Nephron (organoid): ENCODE results near the gene CNTN6.
"Not testable (repeated sequence)": the region's sequence is repeated elsewhere in the genome, so short reads cannot be mapped to it uniquely, and the experiment has no call there.

Experiments
- H3K27ac Mint-ChIP-seq, 3 experiments: 2 replicates each; pipeline ENCODE4 v1.8.0; 2020; ENCODE audit warnings: mixed read lengths in 3 of 3, mild to moderate bottlenecking in 2 of 3, moderate library complexity in 1 of 3
- H3K27me3 Mint-ChIP-seq: 2 replicates; pipeline ENCODE4 v1.8.0; 2021; ENCODE audit warnings: low read depth, mild to moderate bottlenecking, moderate library complexity, mixed read lengths
- H3K36me3 Mint-ChIP-seq: 2 replicates; pipeline ENCODE4 v1.8.0; 2020; ENCODE audit warnings: low read depth, mixed read lengths
- H3K4me1 Mint-ChIP-seq: 2 replicates; pipeline ENCODE4 v1.8.0; 2020; ENCODE audit warnings: mixed read lengths
- H3K4me3 Mint-ChIP-seq, 3 experiments: 2 replicates each; pipeline ENCODE4 v1.8.0; 2020; ENCODE audit warnings: mild to moderate bottlenecking in 3 of 3, mixed read lengths in 3 of 3, moderate library complexity in 2 of 3
- H3K9me3 Mint-ChIP-seq: 2 replicates; pipeline ENCODE4 v1.8.0; 2020; ENCODE audit warnings: mixed read lengths
- TF ChIP-seq, protein P1 (sequence below), 3 experiments: fragments of 200-600 bp; sonication (generic); IDR thresholded peaks; one replicate each; pipeline ENCODE4 v1.5.0; 2021; ENCODE audit warnings: antibody characterized with exemption in 3 of 3; ENCODE audit not compliant: unreplicated experiment in 3 of 3

Gene CNTN6

DNA sequence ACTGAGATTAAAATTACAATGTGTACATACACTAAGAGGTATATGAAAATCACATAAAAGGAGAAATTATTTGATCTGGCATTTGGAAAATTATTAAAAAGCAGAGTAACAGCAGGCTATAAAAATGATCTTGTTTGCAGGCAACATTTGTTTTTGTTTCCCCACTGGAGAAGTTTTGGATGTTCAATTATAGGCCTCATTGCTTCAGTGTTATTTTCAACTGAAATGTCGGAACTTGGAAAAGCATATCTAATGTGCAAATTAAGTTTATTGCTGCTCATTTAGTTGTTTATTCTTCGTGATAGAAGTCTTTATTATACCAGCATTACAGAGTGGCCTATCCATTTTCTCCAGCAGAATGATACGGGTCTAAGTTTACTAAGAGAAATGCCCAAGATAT lies 263.3 kb downstream of the CNTN6 start:
- Mint-ChIP-seq H3K4me3 (no peak overlapping the region), H3K27ac (no peak overlapping the region), H3K9me3 (no peaks in the 10 kb centered on the region), H3K4me1 (no peaks in the 10 kb centered on the region), H3K27me3 (no peaks in the 10 kb centered on the region), H3K36me3 (no peaks in the 10 kb centered on the region)
- TF ChIP-seq, protein P1, sequence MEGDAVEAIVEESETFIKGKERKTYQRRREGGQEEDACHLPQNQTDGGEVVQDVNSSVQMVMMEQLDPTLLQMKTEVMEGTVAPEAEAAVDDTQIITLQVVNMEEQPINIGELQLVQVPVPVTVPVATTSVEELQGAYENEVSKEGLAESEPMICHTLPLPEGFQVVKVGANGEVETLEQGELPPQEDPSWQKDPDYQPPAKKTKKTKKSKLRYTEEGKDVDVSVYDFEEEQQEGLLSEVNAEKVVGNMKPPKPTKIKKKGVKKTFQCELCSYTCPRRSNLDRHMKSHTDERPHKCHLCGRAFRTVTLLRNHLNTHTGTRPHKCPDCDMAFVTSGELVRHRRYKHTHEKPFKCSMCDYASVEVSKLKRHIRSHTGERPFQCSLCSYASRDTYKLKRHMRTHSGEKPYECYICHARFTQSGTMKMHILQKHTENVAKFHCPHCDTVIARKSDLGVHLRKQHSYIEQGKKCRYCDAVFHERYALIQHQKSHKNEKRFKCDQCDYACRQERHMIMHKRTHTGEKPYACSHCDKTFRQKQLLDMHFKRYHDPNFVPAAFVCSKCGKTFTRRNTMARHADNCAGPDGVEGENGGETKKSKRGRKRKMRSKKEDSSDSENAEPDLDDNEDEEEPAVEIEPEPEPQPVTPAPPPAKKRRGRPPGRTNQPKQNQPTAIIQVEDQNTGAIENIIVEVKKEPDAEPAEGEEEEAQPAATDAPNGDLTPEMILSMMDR (IDR thresholded peaks at IDR 0.05; ENCODE audit: unreplicated experiment in 3 of 3): no peak

DNA sequence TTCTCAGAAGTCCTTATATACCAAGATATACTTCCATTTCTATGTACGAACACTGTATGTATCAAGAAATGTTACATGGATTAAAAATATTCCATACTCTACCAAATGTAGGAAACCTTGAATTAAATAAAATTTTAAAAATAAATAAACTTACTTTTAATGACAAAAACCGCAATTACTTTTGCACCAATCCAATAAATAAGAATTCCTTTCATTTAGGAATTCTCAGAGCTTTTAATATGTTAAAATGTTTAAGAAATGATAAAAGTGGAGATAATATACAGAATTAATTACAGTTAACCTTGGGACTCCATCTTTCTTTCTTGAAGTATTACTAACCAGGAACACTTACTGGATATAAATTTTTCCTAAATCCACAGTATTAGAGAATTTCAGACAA lies 272.7 kb downstream of the CNTN6 start:
- Mint-ChIP-seq H3K27ac (no peak overlapping the region), H3K9me3 (no peaks in the 10 kb centered on the region), H3K27me3 (no peaks in the 10 kb centered on the region), H3K4me1 (no peaks in the 10 kb centered on the region), H3K36me3 (no peaks in the 10 kb centered on the region), H3K4me3 (no peak overlapping the region)
- TF ChIP-seq, protein P1 (IDR thresholded peaks at IDR 0.05; ENCODE audit: unreplicated experiment in 3 of 3): no peak

DNA sequence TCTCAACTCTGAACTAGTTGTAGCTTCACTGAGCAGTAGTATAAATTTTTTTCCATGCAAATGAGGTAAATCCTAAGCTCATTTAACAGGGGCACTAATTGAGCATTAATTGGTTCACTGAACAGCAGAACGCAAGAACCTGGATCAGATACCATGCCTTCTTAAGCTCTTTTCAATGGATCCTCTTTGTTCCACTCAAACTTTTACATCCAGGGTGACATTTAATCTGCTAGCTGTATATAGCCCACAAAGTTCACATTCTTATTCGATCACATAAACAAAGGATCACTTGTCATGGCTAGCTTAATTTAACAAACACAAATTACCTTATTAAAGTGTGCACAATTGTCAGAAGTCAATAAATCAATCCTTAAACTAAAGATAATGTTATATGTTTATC lies 281.6 kb downstream of the CNTN6 start:
- no peaks in the 10 kb centered on the region for H3K9me3 Mint-ChIP-seq
- no peaks in the 10 kb centered on the region for H3K27me3 Mint-ChIP-seq
- H3K36me3 Mint-ChIP-seq: no peaks in the 10 kb centered on the region
- H3K4me1 Mint-ChIP-seq: peaks cover 5% of the 10 kb centered on the region
- H3K27ac Mint-ChIP-seq: no peak overlapping the region
- TF ChIP-seq, protein P1 (IDR thresholded peaks at IDR 0.05; ENCODE audit: unreplicated experiment in 3 of 3): no peak
- no peak overlapping the region for H3K4me3 Mint-ChIP-seq

DNA sequence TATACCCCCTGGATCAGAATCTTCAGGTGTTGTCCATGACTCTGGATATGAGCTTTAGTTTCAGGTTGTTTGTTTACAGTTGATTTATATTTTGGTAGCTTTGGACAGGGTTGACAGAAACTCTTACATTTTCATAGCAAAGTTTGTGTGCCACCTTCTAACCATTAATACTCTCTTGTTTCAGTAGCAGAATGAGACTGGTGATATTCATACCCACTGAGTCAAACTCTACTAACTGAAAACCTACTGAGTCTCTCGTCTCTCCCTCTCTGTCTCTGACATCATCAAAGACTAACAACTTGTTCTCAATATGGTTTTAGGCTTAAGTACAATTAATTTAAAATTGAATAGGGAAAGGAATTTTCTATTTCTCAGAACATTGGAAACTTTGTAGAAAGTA lies 282.3 kb downstream of the CNTN6 start:
- Mint-ChIP-seq H3K27ac (no peak overlapping the region), H3K36me3 (no peaks in the 10 kb centered on the region), H3K4me1 (peaks cover 5% of the 10 kb centered on the region), H3K27me3 (no peaks in the 10 kb centered on the region), H3K4me3 (no peak overlapping the region), H3K9me3 (no peaks in the 10 kb centered on the region)
- TF ChIP-seq, protein P1 (IDR thresholded peaks at IDR 0.05; ENCODE audit: unreplicated experiment in 3 of 3): no peak

DNA sequence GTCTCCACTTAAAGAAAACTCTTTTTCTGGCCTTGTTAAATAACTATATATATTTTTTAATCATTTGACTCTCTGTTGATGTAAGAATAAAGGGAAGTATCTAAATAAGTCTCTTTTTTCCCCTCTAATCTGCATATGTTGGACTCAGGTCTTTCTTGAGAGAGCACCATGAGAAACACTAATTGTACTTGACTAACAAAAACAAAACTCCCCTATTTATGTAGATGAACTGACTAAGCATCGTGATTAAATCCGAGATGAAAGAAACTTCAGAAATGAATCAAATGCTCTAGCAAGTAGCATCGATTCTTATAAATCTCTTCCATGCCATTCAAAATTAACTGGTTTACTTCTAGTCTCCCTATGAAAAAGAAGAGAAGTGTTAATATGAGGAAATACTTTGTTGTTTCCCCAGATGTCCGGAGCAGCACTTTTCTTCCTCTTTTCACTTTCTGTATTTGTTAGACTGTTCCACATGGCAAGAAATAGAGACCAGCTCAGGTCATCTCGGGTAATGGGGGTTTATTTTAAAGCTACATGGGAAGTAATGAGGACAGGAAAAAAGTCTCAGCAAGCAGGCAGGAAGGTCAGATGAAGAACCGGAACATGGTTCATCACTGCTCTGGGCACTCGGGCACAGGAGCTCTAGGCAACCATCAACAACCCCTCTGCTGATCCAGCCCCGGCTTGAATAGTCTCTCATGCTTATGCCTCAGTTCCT lies 288.3 kb downstream of the CNTN6 start:
- no peak overlapping the region for H3K27ac Mint-ChIP-seq
- H3K4me3 Mint-ChIP-seq: no peak overlapping the region
- TF ChIP-seq, protein P1 (IDR thresholded peaks at IDR 0.05; ENCODE audit: unreplicated experiment in 3 of 3): no peak
- H3K27me3 Mint-ChIP-seq: no peaks in the 10 kb centered on the region
- H3K9me3 Mint-ChIP-seq: no peaks in the 10 kb centered on the region
- no peaks in the 10 kb centered on the region for H3K36me3 Mint-ChIP-seq
- no peaks in the 10 kb centered on the region for H3K4me1 Mint-ChIP-seq

DNA sequence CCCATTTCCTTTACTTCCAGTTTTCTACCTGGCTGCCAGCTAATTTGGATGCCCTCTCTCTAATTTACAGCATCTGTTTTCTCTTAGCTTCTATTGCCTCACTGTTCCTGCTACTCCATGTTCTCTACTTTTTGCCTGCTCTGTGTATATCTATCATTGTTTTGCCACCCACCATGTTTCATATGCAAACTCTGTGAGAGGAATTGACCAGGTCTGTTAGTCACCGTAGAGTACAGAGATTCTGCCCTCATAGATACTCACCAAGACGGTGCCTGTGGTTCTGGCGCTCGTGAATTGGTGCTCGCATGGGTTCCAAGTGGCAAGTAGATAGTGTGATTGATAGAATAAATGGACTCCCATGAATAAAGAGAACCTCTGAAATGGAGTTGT lies 288.8 kb downstream of the CNTN6 start:
- Mint-ChIP-seq H3K27me3 (no peaks in the 10 kb centered on the region), H3K36me3 (no peaks in the 10 kb centered on the region), H3K4me3 (no peak overlapping the region), H3K4me1 (no peaks in the 10 kb centered on the region), H3K9me3 (no peaks in the 10 kb centered on the region), H3K27ac (no peak overlapping the region)
- TF ChIP-seq, protein P1 (IDR thresholded peaks at IDR 0.05; ENCODE audit: unreplicated experiment in 3 of 3): no peak

DNA sequence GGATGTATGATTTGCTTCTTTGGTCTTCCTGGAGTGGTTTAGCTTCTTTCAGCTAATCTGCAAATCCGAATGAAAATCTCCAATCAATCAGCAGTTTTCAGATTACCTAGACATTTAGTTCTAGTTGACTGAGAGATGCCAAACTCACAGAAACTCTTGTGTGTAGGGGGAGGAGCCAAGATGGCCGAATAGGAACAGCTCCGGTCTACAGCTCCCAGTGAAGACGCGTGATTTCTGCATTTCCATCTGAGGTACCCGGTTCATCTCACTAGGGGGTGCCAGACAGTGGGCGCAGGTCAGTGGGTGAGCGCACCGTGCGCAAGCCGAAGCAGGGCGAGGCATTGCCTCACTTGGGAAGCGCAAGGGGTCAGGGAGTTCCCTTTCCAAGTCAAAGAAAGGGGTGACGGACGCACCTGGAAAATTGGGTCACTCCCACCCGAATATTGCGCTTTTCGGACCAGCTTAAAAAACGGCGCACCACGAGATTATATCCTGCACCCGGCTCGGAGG lies 294.6 kb downstream of the CNTN6 start:
- H3K27ac Mint-ChIP-seq, H3K36me3 Mint-ChIP-seq, H3K4me1 Mint-ChIP-seq, H3K27me3 Mint-ChIP-seq, H3K9me3 Mint-ChIP-seq, H3K4me3 Mint-ChIP-seq: not testable (repeated sequence)
